HEK293 (cell line): ENCODE results near the gene RHBDF1.

ENCODE experiments used
- GFI1B ChIP-seq: fragments of 450-650 bp; formaldehyde crosslinking; IDR thresholded peaks from 2 replicates; pipeline ENCODE4 v1.5.1; 2016; ENCODE audit warnings: missing biosample characterization, missing genetic modification characterization
- GLI2 ChIP-seq: fragments of 450-650 bp; formaldehyde crosslinking; IDR thresholded peaks from 2 replicates; pipeline ENCODE4; 2017; ENCODE audit warnings: missing biosample characterization, missing genetic modification characterization, low read depth, borderline replicate concordance
- HOXD13 ChIP-seq: sonication (generic); formaldehyde crosslinking; IDR thresholded peaks from 2 replicates; pipeline ENCODE4 v1.8.0; 2022; ENCODE audit warnings: missing genetic modification reagents, borderline replicate concordance
- KLF9 ChIP-seq: fragments of 450-650 bp; formaldehyde crosslinking; IDR thresholded peaks from 2 replicates; pipeline ENCODE4 v1.5.1; 2016; ENCODE audit warnings: missing biosample characterization, missing genetic modification characterization, low read depth
- REPIN1 ChIP-seq: fragments of 450-650 bp; formaldehyde crosslinking; IDR thresholded peaks from 2 replicates; pipeline ENCODE4 v1.5.1; 2017; ENCODE audit warnings: missing biosample characterization, missing genetic modification characterization, low read depth
- REST ChIP-seq: fragments of 450-650 bp; formaldehyde crosslinking; IDR thresholded peaks from 2 replicates; pipeline ENCODE4 v1.5.1; 2016; ENCODE audit warnings: missing biosample characterization, missing genetic modification characterization
- SALL2 ChIP-seq: fragments of 450-650 bp; formaldehyde crosslinking; IDR thresholded peaks from 2 replicates; pipeline ENCODE4 v1.5.0; 2017; ENCODE audit warnings: missing biosample characterization, mild to moderate bottlenecking, missing genetic modification characterization, borderline replicate concordance
- TCF7L2 ChIP-seq: IDR thresholded peaks from 2 replicates; pipeline ENCODE4 v1.6.1; 2011; ENCODE audit warnings: low read depth, mild to moderate bottlenecking, inconsistent platforms, low read length, moderate library complexity, borderline replicate concordance
- YY2 ChIP-seq: fragments of 450-650 bp; formaldehyde crosslinking; IDR thresholded peaks from 2 replicates; pipeline ENCODE4 v1.5.1; 2016; ENCODE audit warnings: missing biosample characterization, missing genetic modification characterization
- ZBTB21 ChIP-seq: fragments of 450-650 bp; formaldehyde crosslinking; IDR thresholded peaks from 2 replicates; pipeline ENCODE4 v1.5.1; 2017; ENCODE audit warnings: missing biosample characterization, missing genetic modification characterization
- ZFP69B ChIP-seq: fragments of 450-650 bp; formaldehyde crosslinking; IDR thresholded peaks from 2 replicates; pipeline ENCODE4 v1.5.1; 2016; ENCODE audit warnings: missing biosample characterization, missing genetic modification characterization
- ZNF16 ChIP-seq: fragments of 450-650 bp; formaldehyde crosslinking; IDR thresholded peaks from 2 replicates; pipeline ENCODE4 v1.5.1; 2016; ENCODE audit warnings: low read depth, missing biosample characterization, missing genetic modification characterization
- ZNF221 ChIP-seq: fragments of 450-650 bp; formaldehyde crosslinking; IDR thresholded peaks from 2 replicates; pipeline ENCODE4 v1.5.1; 2017; ENCODE audit warnings: missing biosample characterization, missing genetic modification characterization, borderline replicate concordance
- ZNF24 ChIP-seq: fragments of 450-650 bp; formaldehyde crosslinking; IDR thresholded peaks from 2 replicates; pipeline ENCODE4 v1.5.1; 2016; ENCODE audit warnings: missing biosample characterization, missing genetic modification characterization
- ZNF274 ChIP-seq, 2 experiments: fragments of 200-500 bp in 1 of 2; fragments of 450-650 bp in 1 of 2; sonication (Bioruptor generic) in 1 of 2; formaldehyde crosslinking in 1 of 2; IDR thresholded peaks; 2 replicates each; pipeline versions ENCODE4 v1.5.1 to v1.6.1; 2014 to 2016; ENCODE audit warnings: borderline replicate concordance in 1 of 2, inconsistent platforms in 1 of 2, low read length in 1 of 2, missing biosample characterization in 1 of 2, missing genetic modification characterization in 1 of 2
- ZNF292 ChIP-seq: fragments of 450-650 bp; formaldehyde crosslinking; IDR thresholded peaks from 2 replicates; pipeline ENCODE4 v1.5.1; 2016; ENCODE audit warnings: low read depth, missing biosample characterization, missing genetic modification characterization, borderline replicate concordance
- ZNF350 ChIP-seq: fragments of 450-650 bp; formaldehyde crosslinking; IDR thresholded peaks from 2 replicates; pipeline ENCODE4 v1.5.0; 2017; ENCODE audit warnings: missing biosample characterization, mild to moderate bottlenecking, missing genetic modification characterization
- ZNF362 ChIP-seq: fragments of 450-650 bp; formaldehyde crosslinking; IDR thresholded peaks from 2 replicates; pipeline ENCODE4 v1.5.1; 2016; ENCODE audit warnings: missing biosample characterization, missing genetic modification characterization
- ZNF501 ChIP-seq: fragments of 450-650 bp; formaldehyde crosslinking; IDR thresholded peaks from 2 replicates; pipeline ENCODE4 v1.5.1; 2016; ENCODE audit warnings: missing biosample characterization, missing genetic modification characterization
- ZNF560 ChIP-seq: fragments of 450-650 bp; formaldehyde crosslinking; IDR thresholded peaks from 2 replicates; pipeline ENCODE4 v1.5.1; 2017; ENCODE audit warnings: missing biosample characterization, missing genetic modification characterization, borderline replicate concordance
- ZNF621 ChIP-seq: fragments of 450-650 bp; formaldehyde crosslinking; IDR thresholded peaks from 2 replicates; pipeline ENCODE4 v1.5.1; 2017; ENCODE audit warnings: missing biosample characterization, missing genetic modification characterization
- ZNF624 ChIP-seq: fragments of 450-650 bp; formaldehyde crosslinking; IDR thresholded peaks from 2 replicates; pipeline ENCODE4 v1.5.1; 2017; ENCODE audit warnings: missing biosample characterization, missing genetic modification characterization
- ZNF837 ChIP-seq: fragments of 450-650 bp; formaldehyde crosslinking; IDR thresholded peaks from 2 replicates; pipeline ENCODE4 v1.5.1; 2016; ENCODE audit warnings: missing biosample characterization, missing genetic modification characterization
- TF ChIP-seq, protein P1 (sequence below): fragments of 450-650 bp; formaldehyde crosslinking; IDR thresholded peaks from 2 replicates; pipeline ENCODE4 v1.5.1; 2017; ENCODE audit warnings: missing biosample characterization, missing genetic modification characterization
- TF ChIP-seq, protein P2 (sequence below): fragments of 450-650 bp; formaldehyde crosslinking; IDR thresholded peaks from 2 replicates; pipeline ENCODE4 v1.5.1; 2016; ENCODE audit warnings: missing biosample characterization, missing genetic modification characterization
- TF ChIP-seq, protein P3 (sequence below): fragments of 450-650 bp; formaldehyde crosslinking; IDR thresholded peaks from 2 replicates; pipeline ENCODE4 v1.5.1; 2016; ENCODE audit warnings: missing biosample characterization, missing genetic modification characterization

Gene RHBDF1

GRCh38 chr16:71540-72401 is 660 bp downstream of the RHBDF1 start (continued):
- TF ChIP-seq ZNF560 (tag by site-specific recombination) (no peak), TCF7L2 (no peak), REPIN1 (tag by site-specific recombination) (no peak), ZNF501 (tag by site-specific recombination) (peak; percentile 48; the same call in 1 of the 2 replicates), ZBTB21 (peak; percentile 15; the same call in 1 of the 2 replicates), ZNF221 (no peak), ZNF624 (tag by site-specific recombination) (no peak), ZNF350 (tag by site-specific recombination) (no peak), KLF9 (0 out of 2 replicates have a peak, but pooled peaks have one; percentile 36), ZNF837 (tag by site-specific recombination) (no peak), ZFP69B (tag by site-specific recombination) (no peak), GFI1B (tag by site-specific recombination) (no peak), HOXD13 (CRISPR knock-in tag) (no peak), ZNF362 (tag by site-specific recombination) (no peak), ZNF24 (tag by site-specific recombination) (no peak), YY2 (tag by site-specific recombination) (no peak), GLI2 (tag by site-specific recombination) (no peak), SALL2 (tag by site-specific recombination) (no peak), ZNF16 (tag by site-specific recombination) (no peak), ZNF292 (no peak), ZNF621 (tag by site-specific recombination) (no peak), ZNF274 (IDR thresholded peaks at IDR 0.05; ENCODE audit: low read length) (no peak), ZNF274 (tag by site-specific recombination; IDR thresholded peaks at IDR 0.05; ENCODE audit: borderline replicate concordance) (no peak), REST (no peak)
- TF ChIP-seq, protein P1, sequence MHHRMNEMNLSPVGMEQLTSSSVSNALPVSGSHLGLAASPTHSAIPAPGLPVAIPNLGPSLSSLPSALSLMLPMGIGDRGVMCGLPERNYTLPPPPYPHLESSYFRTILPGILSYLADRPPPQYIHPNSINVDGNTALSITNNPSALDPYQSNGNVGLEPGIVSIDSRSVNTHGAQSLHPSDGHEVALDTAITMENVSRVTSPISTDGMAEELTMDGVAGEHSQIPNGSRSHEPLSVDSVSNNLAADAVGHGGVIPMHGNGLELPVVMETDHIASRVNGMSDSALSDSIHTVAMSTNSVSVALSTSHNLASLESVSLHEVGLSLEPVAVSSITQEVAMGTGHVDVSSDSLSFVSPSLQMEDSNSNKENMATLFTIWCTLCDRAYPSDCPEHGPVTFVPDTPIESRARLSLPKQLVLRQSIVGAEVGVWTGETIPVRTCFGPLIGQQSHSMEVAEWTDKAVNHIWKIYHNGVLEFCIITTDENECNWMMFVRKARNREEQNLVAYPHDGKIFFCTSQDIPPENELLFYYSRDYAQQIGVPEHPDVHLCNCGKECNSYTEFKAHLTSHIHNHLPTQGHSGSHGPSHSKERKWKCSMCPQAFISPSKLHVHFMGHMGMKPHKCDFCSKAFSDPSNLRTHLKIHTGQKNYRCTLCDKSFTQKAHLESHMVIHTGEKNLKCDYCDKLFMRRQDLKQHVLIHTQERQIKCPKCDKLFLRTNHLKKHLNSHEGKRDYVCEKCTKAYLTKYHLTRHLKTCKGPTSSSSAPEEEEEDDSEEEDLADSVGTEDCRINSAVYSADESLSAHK (tag by site-specific recombination) = no peak
- TF ChIP-seq, protein P2, sequence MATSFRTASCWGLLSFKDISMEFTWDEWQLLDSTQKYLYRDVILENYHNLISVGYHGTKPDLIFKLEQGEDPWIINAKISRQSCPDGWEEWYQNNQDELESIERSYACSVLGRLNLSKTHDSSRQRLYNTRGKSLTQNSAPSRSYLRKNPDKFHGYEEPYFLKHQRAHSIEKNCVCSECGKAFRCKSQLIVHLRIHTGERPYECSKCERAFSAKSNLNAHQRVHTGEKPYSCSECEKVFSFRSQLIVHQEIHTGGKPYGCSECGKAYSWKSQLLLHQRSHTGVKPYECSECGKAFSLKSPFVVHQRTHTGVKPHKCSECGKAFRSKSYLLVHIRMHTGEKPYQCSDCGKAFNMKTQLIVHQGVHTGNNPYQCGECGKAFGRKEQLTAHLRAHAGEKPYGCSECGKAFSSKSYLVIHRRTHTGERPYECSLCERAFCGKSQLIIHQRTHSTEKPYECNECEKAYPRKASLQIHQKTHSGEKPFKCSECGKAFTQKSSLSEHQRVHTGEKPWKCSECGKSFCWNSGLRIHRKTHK (tag by site-specific recombination) = no peak
- TF ChIP-seq, protein P3, sequence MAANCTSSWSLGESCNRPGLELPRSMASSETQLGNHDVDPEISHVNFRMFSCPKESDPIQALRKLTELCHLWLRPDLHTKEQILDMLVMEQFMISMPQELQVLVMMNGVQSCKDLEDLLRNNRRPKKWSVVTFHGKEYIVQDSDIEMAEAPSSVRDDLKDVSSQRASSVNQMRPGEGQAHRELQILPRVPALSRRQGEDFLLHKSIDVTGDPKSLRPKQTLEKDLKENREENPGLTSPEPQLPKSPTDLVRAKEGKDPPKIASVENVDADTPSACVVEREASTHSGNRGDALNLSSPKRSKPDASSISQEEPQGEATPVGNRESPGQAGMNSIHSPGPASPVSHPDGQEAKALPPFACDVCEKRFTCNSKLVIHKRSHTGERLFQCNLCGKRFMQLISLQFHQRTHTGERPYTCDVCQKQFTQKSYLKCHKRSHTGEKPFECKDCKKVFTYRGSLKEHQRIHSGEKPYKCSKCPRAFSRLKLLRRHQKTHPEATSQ = no peak
